ENCODE results near the gene ITGA1.

- TF ChIP-seq, protein P1, sequence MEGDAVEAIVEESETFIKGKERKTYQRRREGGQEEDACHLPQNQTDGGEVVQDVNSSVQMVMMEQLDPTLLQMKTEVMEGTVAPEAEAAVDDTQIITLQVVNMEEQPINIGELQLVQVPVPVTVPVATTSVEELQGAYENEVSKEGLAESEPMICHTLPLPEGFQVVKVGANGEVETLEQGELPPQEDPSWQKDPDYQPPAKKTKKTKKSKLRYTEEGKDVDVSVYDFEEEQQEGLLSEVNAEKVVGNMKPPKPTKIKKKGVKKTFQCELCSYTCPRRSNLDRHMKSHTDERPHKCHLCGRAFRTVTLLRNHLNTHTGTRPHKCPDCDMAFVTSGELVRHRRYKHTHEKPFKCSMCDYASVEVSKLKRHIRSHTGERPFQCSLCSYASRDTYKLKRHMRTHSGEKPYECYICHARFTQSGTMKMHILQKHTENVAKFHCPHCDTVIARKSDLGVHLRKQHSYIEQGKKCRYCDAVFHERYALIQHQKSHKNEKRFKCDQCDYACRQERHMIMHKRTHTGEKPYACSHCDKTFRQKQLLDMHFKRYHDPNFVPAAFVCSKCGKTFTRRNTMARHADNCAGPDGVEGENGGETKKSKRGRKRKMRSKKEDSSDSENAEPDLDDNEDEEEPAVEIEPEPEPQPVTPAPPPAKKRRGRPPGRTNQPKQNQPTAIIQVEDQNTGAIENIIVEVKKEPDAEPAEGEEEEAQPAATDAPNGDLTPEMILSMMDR (optimal IDR thresholded peaks at IDR 0.05 in 1 of 3, IDR thresholded peaks at IDR 0.05 in 1 of 3, conservative IDR thresholded peaks at IDR 0.05 in 1 of 3; ENCODE audit: extremely low read depth in 1 of 3, insufficient read depth in 2 of 3, low read length in 3 of 3): no peak
- no peak for TF ChIP-seq EZH2 (IDR thresholded peaks at IDR 0.05; ENCODE audit: low read length)
Measured at GRCh38 chr5:52796516-52797103, 8.9 kb downstream of the ITGA1 start.
